ENCODE results near the gene NELL2. TPM values are rescaled to one million over a fixed set of nuclear protein-coding genes. Genes with fewer than 3 reads are reported as not detected.

The NELL2 gene
- total RNA-seq, 1 experiment from 2014 or later = 32.7 TPM

DNA sequence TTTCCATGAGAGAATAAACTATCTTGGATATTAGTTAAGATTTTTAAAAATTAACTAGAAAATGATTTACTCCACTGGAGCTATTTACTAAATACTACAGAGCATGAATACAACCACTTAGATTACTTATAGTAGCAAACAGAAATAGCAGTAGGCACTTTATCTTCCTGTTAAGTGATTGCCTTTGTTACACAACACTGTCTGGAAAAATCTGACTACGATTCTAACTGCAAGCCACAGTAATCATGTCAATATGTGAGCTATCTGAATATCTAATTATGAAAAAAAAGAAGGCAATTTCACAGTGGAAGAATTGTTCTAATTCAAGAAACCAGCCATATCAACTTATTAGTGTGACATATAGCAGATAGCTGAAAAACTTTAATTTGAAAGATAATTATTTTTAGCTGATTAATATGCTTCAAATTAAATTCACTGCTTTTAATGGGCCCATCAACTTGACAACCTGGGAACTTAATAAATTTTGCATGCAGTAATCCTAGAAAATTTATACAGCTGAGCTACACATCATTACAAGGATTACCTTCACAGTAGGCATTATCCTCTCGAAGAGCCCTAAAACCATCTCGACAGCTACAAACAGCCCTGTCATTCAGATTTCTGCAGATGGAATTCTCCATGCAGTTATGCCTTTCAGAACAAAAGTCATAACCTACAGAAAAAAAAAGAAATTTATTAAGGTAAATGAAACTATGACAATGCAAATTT is 172.8 kb downstream of the NELL2 start:
- TF ChIP-seq, protein P1, sequence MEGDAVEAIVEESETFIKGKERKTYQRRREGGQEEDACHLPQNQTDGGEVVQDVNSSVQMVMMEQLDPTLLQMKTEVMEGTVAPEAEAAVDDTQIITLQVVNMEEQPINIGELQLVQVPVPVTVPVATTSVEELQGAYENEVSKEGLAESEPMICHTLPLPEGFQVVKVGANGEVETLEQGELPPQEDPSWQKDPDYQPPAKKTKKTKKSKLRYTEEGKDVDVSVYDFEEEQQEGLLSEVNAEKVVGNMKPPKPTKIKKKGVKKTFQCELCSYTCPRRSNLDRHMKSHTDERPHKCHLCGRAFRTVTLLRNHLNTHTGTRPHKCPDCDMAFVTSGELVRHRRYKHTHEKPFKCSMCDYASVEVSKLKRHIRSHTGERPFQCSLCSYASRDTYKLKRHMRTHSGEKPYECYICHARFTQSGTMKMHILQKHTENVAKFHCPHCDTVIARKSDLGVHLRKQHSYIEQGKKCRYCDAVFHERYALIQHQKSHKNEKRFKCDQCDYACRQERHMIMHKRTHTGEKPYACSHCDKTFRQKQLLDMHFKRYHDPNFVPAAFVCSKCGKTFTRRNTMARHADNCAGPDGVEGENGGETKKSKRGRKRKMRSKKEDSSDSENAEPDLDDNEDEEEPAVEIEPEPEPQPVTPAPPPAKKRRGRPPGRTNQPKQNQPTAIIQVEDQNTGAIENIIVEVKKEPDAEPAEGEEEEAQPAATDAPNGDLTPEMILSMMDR (conservative IDR thresholded peaks at IDR 0.05) = no peak
- no peak overlapping the region for H2BK120ac ChIP-seq (ENCODE audit: low read depth, low read length, poor library complexity, severe bottlenecking)
- H3K9ac ChIP-seq (ENCODE audit: extremely low read depth, insufficient read length, low read length) = no peak overlapping the region
- H3K27me3 ChIP-seq (ENCODE audit: insufficient read depth, low read length) = no peaks in the 10 kb centered on the region
- H4K20me1 ChIP-seq (ENCODE audit: control insufficient read depth, insufficient read depth, insufficient read length) = no peaks in the 10 kb centered on the region
- H3K4me2 ChIP-seq (ENCODE audit: insufficient read depth, insufficient read length, low read length) = no peak overlapping the region
- no peaks in the 10 kb centered on the region for H3K4me1 ChIP-seq (ENCODE audit: insufficient read depth, low read length)
- DNase-seq = no peak
- no peak overlapping the region for H3K27ac Mint-ChIP-seq
- no peaks in the 10 kb centered on the region for H3K9me3 Mint-ChIP-seq
- no peak overlapping the region for H3K56ac ChIP-seq (ENCODE audit: insufficient read length, low read depth, low read length)
- no peak overlapping the region for H2BK20ac ChIP-seq (ENCODE audit: low read depth, low read length, poor library complexity, severe bottlenecking)
- no peak overlapping the region for H3K14ac ChIP-seq (ENCODE audit: insufficient read depth, low read length)
- H4K91ac ChIP-seq (ENCODE audit: insufficient read length, low read depth, low read length) = no peak overlapping the region
- H2BK12ac ChIP-seq (ENCODE audit: insufficient read length, low read depth, low read length) = no peak overlapping the region
- H2BK15ac ChIP-seq (ENCODE audit: low read depth, low read length) = no peak overlapping the region
- no peaks in the 10 kb centered on the region for H3K9me3 ChIP-seq (ENCODE audit: control insufficient read depth, low read depth, low read length)
- H2AK5ac ChIP-seq (ENCODE audit: insufficient read length, low read length) = no peak overlapping the region
- H3K27ac ChIP-seq (ENCODE audit: insufficient read length, low read depth, low read length) = no peak overlapping the region
- no peak overlapping the region for H3K4ac ChIP-seq (ENCODE audit: low read depth, low read length)
- no peak overlapping the region for H3K23ac ChIP-seq (ENCODE audit: insufficient read length, low read depth, low read length)
- no peak overlapping the region for H2BK5ac ChIP-seq (ENCODE audit: insufficient read length, low read length)
- no peak overlapping the region for H4K5ac ChIP-seq (ENCODE audit: insufficient read length, low read depth, low read length)
- no peak overlapping the region for H3K4me3 Mint-ChIP-seq
- peaks cover 6 to 7% of the 10 kb centered on the region in 2 experiments for H3K4me1 Mint-ChIP-seq
- H3K79me2 ChIP-seq (ENCODE audit: insufficient read depth, low read length) = no peaks in the 10 kb centered on the region
- H3K23me2 ChIP-seq (ENCODE audit: insufficient read length, low read depth, low read length, poor library complexity, severe bottlenecking) = no peaks in the 10 kb centered on the region
- H2AFZ ChIP-seq (ENCODE audit: low read length) = no peak overlapping the region
- H4K8ac ChIP-seq (replicated peaks; ENCODE audit: insufficient read length, low read depth, low read length) = no peak overlapping the region
- H3K27me3 Mint-ChIP-seq (ENCODE audit: low read depth) = no peaks in the 10 kb centered on the region
- H3T11ph ChIP-seq (ENCODE audit: low read length) = no peak overlapping the region
- no CpG with 5 or more reads among the region's 3 CpGs for WGBS (ENCODE audit: extremely low coverage, insufficient read length, low lambda C conversion rate)
- H3K18ac ChIP-seq (ENCODE audit: insufficient read length, low read depth, low read length) = no peak overlapping the region
- H3K79me1 ChIP-seq (ENCODE audit: insufficient read depth, low read depth, low read length, poor library complexity, severe bottlenecking) = no peaks in the 10 kb centered on the region
- H3K36me3 Mint-ChIP-seq (ENCODE audit: insufficient read depth in 1 of 3, low read depth in 3 of 3) = no peaks in the 10 kb centered on the region

Data from H9 (cell line).